ENCODE results near the gene GREM1. TPM values are rescaled to one million over a fixed set of nuclear protein-coding genes. Genes with fewer than 3 reads are reported as not detected.

GREM1 gene
- total and polyA plus RNA-seq, 10 donors: 0.06 to 3.3 (median 0.94) TPM; not detected in 1

- H3K4me3 ChIP-seq: peak overlapping the region in 6 of 8 donors; percentile 14 to 61 (median 28)
- no peak for DNase-seq
- intact Hi-C loops (cut with DNase I; ENCODE audit: low total_unique reads): no loop called here
- peaks cover 8 to 75% (median 59%) of the 10 kb centered on the region in 7 donors for H3K27me3 ChIP-seq (replicated peaks in 1 of 7)
- no peaks in the 10 kb centered on the region for H3K36me3 ChIP-seq
- no peaks in the 10 kb centered on the region for H3K9me3 ChIP-seq
- no peak overlapping the region for H3K27ac ChIP-seq
- H3K4me1 ChIP-seq: peaks cover 19 to 36% (median 30%) of the 10 kb centered on the region in 6 donors
- 3 to 8% (median 4%) methylated on average over 43 to 70 of the region's 70 CpGs for WGBS, 5 donors
- TF ChIP-seq POLR2AphosphoS5 (IDR thresholded peaks at IDR 0.05): no peak
- no peak for TF ChIP-seq POLR2A (IDR thresholded peaks at IDR 0.05)
- no peak for TF ChIP-seq CTCF (IDR thresholded peaks at IDR 0.05 in 8 of 11, conservative IDR thresholded peaks at IDR 0.05 in 3 of 11)
These were observed 1.3 kb downstream of the GREM1 start for GRCh38 chr15:32718821-32719716.

- DNase-seq: no peak
- Histone ChIP-seq H3K27me3 (replicated peaks in 1 of 7) (peaks cover 8 to 49% (median 37%) of the 10 kb centered on the region in 7 donors), H3K4me1 (peaks cover 19 to 30% (median 28%) of the 10 kb centered on the region in 6 donors), H3K36me3 (no peaks in the 10 kb centered on the region), H3K27ac (no peak overlapping the region), H3K4me3 (no peak overlapping the region), H3K9me3 (no peaks in the 10 kb centered on the region)
- intact Hi-C loops (cut with DNase I; ENCODE audit: low total_unique reads): no loop called here
- 82 to 90% (median 86%) methylated on average over 6 of the region's 6 CpGs for WGBS, 5 donors
- TF ChIP-seq POLR2AphosphoS5 (IDR thresholded peaks at IDR 0.05) (no peak), CTCF (IDR thresholded peaks at IDR 0.05 in 8 of 11, conservative IDR thresholded peaks at IDR 0.05 in 3 of 11) (no peak), POLR2A (IDR thresholded peaks at IDR 0.05) (no peak)
These were observed 3.8 kb downstream of the GREM1 start for GRCh38 chr15:32721596-32721995.

GRCh38 chr15:32722136-32722535, 4.3 kb downstream of the GREM1 start:
- intact Hi-C loops (cut with DNase I; ENCODE audit: low total_unique reads): no loop called here
- no peaks in the 10 kb centered on the region for H3K36me3 ChIP-seq
- TF ChIP-seq POLR2AphosphoS5 (IDR thresholded peaks at IDR 0.05) (no peak), CTCF (IDR thresholded peaks at IDR 0.05 in 8 of 11, conservative IDR thresholded peaks at IDR 0.05 in 3 of 11) (no peak), POLR2A (IDR thresholded peaks at IDR 0.05) (no peak)
- H3K4me3 ChIP-seq: no peak overlapping the region
- H3K27ac ChIP-seq: no peak overlapping the region
- H3K27me3 ChIP-seq (replicated peaks in 1 of 7): peaks cover 8 to 44% (median 32%) of the 10 kb centered on the region in 7 donors
- H3K4me1 ChIP-seq: peaks cover 17 to 24% (median 23%) of the 10 kb centered on the region in 6 donors
- no peak for DNase-seq
- no peaks in the 10 kb centered on the region for H3K9me3 ChIP-seq
